Epithelial cell of proximal tubule (primary cell): ENCODE data around the gene TMEM63A. TPM values are rescaled to one million over a fixed set of nuclear protein-coding genes. Genes with fewer than 3 reads are reported as not detected.

Experiments used
- DNase-seq: peaks from one replicate; pipeline ENCODE4 v3.0.0-alpha.2; 2011; ENCODE audit warnings: low read depth
- H3K4me3 ChIP-seq: 2 replicates; pipeline ENCODE4 v1.5.1; 2011; ENCODE audit warnings: low read depth, mild to moderate bottlenecking, low read length
- CTCF ChIP-seq: conservative IDR thresholded peaks from 2 replicates; pipeline ENCODE4 v1.5.1; 2012; ENCODE audit warnings: low read depth, mild to moderate bottlenecking, low read length
- total RNA-seq: library from RNA; depleted of rRNA; stranded (reverse); fragments of >200 nt; gene quantifications from 2 replicates; pipeline ENCODE4 v1.2.3, GENCODE V29; 2015

TMEM63A gene
- total RNA-seq, 1 donor from 2014 or later, result 19.5 TPM

- DNase-seq, result no peak
- no peak for TF ChIP-seq CTCF
- no peak overlapping the region for H3K4me3 ChIP-seq
Observed at GRCh38 chr1:225865514-225865913, 16.7 kb downstream of the TMEM63A start.

- H3K4me3 ChIP-seq, result no peak overlapping the region
- TF ChIP-seq CTCF, result no peak
- DNase-seq, result no peak
Observed at GRCh38 chr1:225863167-225863566, 19.0 kb downstream of the TMEM63A start.

- no peak for TF ChIP-seq CTCF
- DNase-seq, result no peak
- H3K4me3 ChIP-seq, result no peak overlapping the region
Observed at GRCh38 chr1:225862581-225862950, 19.6 kb downstream of the TMEM63A start.

GRCh38 chr1:225861834-225862580, 20.2 kb downstream of the TMEM63A start:
- H3K4me3 ChIP-seq, result no peak overlapping the region
- no peak for DNase-seq
- no peak for TF ChIP-seq CTCF

- no peak for TF ChIP-seq CTCF
- no peak for DNase-seq
- H3K4me3 ChIP-seq, result no peak overlapping the region
Observed at GRCh38 chr1:225860876-225861441, 21.2 kb downstream of the TMEM63A start.

- no peak overlapping the region for H3K4me3 ChIP-seq
- DNase-seq, result no peak
- TF ChIP-seq CTCF, result no peak
Observed at GRCh38 chr1:225860107-225860506, 22.1 kb downstream of the TMEM63A start.

GRCh38 chr1:225859151-225859550, 23.0 kb downstream of the TMEM63A start:
- H3K4me3 ChIP-seq, result no peak overlapping the region
- DNase-seq, result no peak
- no peak for TF ChIP-seq CTCF
